Activated CD8-positive, alpha-beta memory T cell treated with anti-CD3 and anti-CD28 coated beads, Interleukin-2, amount 50 U/mL, for 4 hours (primary cell): Measurements from ENCODE around the gene C1QB.

Source experiments
- DNase-seq: peaks from one replicate; pipeline ENCODE4 v3.0.0-alpha.2; 2020

C1QB gene, protein sequence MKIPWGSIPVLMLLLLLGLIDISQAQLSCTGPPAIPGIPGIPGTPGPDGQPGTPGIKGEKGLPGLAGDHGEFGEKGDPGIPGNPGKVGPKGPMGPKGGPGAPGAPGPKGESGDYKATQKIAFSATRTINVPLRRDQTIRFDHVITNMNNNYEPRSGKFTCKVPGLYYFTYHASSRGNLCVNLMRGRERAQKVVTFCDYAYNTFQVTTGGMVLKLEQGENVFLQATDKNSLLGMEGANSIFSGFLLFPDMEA

DNA sequence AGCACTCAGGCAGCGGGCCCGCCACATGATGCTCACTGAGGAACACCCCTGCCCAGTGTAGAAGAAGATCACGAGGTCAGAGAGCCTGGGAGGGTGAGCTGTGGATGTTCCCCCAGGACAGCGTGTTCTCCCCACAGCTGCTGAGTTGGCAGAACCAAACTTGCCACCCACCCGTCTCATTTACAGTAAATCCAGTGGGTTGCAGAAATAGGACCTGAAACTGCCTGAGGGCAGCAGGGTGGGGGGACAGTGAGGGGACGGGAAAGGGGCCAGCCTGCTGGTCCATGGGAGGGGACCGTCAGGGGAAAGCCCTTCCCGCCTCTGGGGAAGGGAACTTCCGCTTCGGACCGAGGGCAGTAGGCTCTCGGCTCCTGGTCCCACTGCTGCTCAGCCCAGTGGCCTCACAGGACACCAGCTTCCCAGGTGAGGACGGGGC lies at the start of gene C1QB:
TSS of gene C1QB (plus strand) at position 356 of the 436 bp plus-strand sequence. CDS start 6,227 bp downstream, outside the sequence.
- no peak for DNase-seq

DNA sequence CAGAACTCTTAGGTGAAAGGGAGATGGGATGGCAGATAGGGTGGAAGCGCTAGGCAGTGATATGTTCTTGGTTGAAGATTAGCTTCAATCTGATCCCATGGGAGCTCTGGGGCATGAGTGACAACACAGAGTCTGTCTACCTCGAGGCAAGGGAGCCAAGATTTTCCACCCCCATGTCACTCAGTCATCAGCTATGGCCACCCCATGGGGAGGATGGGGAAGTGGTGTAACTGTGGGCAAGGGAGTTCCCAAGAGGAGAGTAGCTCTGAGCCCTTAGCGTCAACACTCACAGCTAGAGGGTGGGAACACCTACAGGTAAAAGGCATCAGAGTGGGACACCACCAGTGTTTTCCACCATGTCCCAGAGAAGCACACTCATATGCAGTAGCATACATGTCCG lies 46.9 kb upstream of the C1QB start:
- no peak for DNase-seq

DNA sequence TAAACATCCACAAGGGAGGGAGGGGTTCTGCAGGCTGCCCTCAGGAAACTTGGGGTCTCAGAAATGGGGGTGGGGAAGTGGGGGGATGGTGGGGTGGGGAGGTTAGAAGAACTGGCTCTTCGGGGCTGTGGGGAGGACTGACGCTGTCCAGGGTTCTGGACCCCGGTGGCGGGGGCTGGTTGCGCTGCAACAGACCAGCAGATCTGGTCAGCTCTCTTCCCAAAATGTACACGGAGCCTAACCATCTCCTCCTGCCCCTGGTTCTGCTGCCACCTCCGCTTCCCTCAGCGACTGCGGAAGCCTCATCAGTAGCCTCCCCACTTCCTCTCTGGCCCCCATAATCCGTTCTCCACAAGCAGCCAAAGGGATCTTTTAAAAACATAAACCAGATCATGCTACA lies 45.9 kb upstream of the C1QB start:
- DNase-seq = no peak

DNA sequence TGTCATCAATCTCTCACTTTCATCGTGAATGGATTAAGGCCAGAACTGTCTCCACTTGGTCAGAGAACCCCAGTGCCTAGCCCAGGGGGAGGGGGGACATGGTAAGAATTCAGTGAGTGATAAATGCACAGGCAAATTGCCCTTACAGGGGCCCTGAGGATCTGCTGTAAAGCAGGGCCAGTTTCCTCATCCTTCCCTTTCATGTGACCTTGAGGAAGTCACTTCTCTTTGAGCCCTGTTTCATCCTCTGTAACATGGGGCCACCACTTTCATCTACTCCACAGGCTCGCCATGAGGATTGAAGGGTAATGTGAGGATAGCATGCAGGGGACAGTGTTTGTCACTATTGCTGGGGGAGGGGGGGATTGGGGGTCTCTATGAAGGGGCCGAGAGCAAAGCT lies 44.7 kb upstream of the C1QB start:
- no peak for DNase-seq

DNA sequence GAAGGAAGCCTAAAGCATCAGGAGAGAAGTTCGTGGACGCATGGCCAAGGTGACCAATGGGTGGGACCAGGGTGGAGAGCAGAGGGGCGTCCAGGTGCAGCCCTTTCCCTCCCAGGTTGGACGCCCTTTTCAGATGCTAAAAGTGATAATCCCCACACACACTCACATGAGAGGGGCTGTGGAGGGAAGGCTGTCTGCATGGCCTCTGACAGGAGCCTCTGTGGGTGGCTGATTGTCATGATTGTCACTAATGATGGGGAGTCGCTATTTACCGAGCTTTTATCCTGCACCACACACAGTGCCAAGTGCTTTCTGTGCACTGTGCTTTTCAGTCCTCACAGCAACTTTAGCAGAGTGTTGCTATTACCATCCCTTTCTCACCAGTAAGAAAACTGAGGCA lies 43.7 kb upstream of the C1QB start:
- no peak for DNase-seq

DNA sequence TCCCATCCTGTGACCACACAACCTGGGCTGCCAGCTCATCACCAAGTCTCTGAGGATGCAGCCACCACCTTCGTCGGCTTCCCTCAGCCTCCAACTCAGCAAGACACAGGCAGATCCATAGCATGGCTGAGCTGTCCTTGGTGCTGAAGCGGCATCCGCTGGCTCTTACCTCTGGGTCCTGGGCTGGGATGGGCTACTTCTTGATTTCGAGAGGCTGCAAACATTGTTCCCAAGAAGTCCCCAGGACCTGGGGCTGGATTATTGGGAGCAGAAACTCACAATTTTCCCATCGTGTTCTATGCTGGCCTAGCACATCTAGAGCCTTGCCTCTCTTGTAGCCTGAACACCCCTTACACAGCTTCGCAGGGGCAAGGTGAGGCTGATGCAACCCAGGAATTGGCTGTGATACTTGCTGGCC lies 41.5 kb upstream of the C1QB start:
- no peak for DNase-seq

DNA sequence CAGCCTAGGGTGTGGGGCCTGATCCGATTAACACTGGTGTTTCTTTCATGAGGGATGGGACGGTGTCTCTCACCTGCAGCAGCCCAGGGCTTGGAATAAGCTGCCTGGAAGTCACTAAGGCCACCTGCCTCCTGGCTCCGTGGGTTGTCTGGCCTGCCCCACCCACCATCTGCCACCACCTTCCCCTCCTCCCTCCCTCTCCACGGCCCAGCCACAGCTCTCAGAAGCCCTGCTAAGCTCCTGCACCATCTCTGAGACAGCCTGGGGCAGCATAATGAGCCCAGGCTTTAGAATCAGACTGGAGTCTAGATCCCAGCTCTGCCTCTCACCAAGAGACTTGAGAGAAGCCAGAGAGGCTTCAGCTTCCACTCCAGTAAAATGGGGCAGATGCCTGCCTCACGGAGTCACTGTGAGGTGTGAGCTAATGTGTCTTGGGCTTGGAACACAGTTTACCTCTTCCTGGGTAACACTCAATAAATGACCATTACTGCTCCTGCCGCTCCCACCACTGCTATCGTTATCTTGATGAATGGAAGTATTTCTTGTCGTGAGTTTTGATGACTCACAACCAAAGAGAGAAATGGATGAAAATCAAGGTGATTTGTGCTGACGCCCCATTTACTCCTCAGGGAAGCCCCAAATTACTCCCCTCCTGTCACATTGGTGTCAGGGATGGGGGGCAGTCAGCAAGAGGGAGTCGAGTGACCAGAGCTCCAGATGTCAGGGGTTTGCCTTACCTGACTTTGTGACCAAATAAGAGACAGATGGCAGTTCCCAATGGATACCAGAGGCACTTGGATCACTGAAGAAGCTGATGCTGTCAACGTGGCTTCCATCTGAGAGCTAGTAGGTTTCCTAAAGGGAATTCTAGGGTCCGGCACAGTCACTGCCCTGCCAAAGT lies 40.1 kb upstream of the C1QB start:
- DNase-seq = no peak

DNA sequence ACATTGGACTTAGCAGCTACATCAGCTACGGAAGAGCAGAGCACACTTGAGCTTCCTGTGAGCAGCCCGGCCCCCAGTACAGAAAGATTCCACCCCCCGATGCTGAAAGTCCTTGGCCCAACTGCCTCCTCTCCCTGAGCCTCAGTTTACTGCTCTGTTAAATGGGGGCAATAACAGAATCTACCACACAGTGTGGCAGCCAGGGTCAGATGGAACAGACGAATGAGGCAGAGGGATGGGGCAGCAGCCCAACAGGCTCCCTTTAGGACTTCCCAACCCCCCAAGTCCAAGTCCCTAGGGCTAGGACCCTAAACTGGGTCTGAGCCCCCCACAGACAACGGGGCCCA lies 39.5 kb upstream of the C1QB start:
- no peak for DNase-seq

DNA sequence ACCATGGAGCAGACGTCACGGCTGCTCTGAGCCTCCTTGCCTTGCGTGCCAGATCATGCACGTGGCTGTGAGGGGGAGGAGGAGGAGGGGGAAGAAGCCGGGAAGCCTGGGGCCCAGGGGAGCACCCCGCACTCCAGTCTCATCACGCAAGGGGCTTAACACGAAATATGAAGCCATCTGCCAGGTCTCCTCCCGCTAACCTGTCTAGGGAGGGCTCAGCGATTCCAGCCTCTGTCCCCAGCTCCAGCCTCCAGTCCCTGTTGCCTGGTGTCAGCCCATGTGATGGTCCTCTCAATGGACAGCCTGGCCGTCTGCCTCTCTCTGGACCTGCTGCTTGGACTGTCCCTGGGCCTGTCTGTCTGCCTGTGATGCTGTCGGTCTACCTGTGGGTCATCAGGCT lies 39.1 kb upstream of the C1QB start:
- no peak for DNase-seq

DNA sequence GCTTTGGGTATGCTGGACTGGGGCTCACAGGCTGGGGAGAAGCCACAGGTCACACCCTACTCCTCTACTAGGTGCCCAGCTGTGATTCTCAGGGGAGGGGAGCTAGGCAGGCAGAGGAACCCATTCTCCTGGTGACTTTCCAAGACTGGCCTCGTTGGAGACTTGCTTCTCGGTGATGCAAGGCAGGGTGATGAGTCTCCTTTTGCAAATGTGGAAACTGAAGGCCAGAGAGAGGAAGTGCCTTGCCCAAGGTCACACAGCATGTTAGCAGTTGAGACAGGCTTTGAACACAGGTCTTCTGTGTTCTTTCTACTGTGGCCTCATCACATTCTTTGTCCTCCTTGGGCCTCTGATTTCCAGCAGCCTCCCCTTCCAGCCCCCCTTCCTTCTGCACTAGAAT lies 37.1 kb upstream of the C1QB start:
- DNase-seq = no peak

DNA sequence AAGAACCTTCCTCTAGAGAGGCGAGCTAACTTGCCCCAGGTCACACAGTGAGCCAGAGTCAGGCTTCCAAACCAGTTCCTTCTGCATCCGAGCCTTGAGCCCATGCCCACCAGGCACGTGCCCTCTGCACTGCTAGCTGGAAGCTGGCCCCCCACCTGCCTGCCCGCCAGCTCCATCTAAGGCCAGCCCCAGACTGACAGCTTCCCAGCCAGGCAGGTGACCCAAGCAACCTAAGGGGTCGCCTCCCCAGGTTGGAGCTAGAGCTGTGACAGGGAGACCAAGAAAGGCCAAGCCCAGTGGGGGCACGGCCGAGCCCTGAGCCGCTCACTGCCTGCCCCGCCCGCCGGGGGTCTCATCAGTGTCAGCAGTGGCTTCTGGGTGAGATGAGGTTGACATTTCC lies 36.5 kb upstream of the C1QB start:
- DNase-seq = no peak

DNA sequence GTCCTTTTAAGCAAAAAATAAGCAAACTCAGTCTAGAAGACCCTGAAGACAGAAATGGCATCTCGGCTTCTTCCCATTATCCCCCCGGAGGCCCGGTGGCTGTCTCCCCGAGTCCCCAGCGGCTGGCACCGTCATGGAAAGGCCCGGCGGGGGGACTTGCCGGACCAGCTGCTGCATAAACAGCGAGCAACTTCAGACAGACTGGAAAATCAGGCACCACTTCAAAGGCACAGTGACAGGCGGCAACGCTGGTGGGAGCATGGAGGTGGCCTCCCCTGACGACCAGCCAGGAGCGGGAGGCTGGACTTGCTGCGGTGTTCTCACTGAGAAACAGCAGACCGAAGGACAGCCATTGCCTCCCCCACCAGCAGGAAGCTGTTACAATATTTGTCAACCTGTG lies 35.0 kb upstream of the C1QB start:
- DNase-seq = no peak

DNA sequence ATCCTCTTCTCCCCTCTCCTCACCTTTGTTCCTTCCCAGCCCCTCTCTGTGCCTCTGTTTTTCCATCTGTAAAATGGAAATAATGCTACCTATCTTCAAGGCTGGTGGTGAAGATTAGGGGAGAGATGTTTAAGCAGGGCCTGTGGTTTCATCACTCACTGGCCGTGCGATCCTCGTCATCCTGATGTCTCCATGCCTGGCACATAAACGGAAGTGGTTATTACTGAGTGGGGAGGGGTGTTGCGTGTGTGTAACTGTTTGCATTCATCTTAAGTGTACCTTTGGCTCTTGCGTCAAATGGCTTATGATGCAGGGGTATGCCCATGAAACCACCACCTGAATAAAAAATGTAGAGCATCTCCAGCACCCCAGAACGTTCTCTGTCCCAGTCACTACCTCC lies 33.8 kb upstream of the C1QB start:
- DNase-seq = no peak

DNA sequence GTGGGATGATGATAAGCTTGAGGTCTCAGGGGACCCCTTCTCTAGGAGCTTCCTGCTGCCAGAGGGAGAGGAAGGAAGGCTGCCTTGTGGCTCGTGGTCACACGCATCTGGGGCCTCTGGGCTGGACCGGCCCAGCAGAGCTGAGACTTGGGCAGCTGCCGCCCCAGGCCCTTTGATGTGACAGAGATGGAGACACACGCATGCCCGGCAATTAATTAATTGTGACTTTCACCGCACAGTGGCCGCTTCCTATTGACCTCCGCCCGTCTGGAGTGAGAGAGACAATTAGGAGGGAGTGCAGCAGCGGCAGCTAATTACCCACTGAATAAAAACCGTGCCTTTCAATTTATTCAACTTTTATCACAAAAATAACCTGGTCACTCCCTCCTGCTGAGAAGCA lies 33.2 kb upstream of the C1QB start:
- no peak for DNase-seq

DNA sequence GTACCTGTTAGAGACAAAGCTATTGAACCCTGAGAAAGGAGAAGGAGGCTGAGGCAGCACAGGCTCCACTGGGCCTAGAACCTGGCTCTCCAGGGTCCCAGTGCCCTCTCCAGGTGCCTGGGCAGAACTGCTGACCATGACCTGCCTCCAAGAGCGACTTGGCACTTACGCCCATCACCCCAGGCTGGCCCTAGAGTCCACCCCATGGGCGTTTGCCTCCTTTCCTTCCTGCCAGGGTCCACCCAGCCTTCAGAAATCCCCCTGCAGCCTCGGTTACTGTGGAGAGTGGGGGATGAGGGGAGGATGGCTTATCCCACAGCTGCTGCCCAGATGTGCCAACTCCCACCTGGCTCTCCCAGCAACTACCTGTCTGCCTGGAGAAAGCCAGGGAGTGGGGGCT lies 31.3 kb upstream of the C1QB start:
- no peak for DNase-seq

DNA sequence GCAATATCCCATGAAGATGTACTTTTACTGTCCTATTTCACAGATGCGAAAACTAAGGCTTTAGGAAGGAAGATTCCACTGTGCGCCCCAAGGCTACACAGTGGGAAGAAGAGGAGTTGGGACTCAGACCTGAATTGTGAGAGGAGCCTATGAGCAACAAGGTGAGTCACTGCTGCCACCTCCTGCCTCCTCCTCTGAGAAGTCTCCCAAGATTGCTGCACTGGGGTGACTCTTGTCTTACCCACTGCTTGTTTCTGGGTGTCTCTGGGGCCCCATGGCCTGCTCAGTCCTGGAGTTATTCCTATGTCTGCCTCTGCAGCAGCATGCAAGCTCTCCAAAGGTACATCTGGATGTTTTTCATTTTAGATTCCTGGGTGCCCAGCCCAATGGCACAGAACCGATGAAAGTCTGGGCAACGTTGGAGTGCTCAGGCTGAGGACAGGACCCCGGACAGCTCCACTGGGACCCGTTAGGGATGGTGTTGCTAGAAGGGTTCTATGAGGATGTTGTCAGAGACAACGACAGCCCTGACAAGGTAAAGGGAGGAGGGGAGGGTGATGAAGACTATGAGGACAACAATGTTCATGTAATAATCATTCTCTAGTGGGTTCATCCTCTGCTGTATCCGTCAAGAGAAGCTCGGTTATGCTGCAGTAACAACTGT lies 27.6 kb upstream of the C1QB start:
- DNase-seq = no peak

DNA sequence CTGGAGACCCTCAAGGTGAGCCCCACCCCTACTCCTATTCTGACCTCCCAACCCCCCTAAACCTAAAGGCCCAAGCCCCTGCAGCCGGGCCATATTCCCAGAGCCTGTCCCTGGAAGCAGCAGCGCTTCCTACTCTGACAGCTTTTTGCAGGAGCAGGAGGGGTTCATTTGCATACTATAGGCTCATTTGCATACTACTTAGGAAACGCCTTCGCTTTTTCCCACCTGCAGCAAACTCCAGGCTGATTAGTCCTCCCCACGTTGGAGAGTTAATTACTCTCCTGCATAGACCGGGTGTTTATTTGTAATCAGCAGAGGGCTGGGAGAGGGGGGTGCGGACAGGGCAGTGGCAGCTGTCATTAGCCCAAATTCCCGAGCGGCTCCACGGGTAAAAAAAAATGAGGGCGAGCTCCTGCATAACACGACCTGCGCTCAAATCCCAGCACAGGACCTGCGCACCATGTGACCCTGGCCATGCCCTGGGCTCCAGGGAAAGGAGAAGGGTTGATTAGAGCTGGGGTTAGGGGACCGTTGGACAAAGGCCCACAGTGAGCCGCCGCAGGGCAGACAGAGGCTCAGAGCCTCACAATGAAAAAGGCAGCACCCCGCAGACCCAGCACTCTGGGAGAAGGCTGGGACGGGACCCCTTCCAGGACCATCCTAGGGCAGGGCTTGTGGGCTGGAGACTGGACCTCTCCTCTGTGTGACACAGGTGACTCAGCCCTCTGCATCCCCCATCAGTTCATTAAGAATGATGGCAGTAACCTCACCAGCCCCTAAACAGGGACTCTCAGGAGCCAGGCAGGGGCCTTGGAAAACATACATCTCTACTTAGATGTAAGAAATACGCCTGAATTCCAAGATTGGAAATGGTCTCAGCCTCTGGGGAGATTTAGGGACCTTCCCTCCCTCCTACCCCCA lies 26.5 kb upstream of the C1QB start:
- no peak for DNase-seq

DNA sequence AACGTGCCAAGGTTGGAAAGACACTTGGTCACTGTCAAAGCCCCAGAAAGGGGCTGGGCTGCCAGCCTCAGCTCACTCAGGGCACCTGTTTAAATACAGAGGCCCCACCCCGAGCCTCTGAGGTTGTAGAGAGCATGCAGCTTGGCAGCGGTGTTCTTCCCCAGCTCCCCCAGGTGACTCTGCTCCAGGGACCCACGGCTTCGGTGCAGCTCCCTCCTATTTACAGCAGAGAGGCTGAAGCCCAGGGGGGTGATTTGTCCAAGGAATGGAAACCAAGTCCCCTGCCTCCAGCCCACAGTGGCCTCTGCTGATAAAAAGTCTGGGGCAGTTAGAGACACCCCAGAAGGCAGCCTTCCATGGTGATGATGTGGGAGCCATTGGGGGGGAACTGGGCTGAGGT lies 25.7 kb upstream of the C1QB start:
- DNase-seq = no peak

DNA sequence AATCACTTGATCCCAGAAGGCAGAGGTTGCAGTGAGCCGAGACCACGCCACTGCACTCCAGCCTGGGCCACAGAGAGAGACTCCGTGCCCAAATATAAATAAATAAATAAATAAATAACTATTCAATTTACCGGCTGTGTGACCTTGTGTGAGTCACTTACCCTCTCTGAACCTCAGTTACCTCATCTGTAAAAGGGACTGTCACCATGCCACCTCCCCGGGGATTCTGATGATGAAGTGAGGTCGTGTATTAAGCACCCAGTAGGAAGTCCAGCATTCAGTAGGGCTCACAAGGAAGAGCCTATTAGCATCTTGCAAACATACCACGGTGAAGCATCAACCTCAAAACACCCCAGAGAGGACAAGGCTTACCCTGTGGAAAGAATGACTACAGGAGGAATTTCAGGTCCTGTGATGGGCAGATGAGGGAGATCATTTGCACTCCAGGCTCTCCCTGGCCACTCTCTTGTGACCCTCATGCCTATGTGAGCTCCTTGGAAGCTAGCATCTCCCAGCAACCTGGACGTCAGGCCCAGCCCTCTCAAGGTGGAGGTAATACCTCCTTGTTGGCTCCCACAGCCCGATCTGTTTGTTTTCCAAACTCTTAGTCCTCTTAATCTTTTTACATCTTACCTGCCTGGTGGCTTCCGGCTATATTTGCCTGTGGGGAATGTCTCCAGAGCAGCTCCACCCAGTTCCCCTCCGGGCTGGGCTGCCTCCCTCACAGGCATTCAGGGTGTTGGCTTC lies 24.2 kb upstream of the C1QB start:
- DNase-seq = no peak

DNA sequence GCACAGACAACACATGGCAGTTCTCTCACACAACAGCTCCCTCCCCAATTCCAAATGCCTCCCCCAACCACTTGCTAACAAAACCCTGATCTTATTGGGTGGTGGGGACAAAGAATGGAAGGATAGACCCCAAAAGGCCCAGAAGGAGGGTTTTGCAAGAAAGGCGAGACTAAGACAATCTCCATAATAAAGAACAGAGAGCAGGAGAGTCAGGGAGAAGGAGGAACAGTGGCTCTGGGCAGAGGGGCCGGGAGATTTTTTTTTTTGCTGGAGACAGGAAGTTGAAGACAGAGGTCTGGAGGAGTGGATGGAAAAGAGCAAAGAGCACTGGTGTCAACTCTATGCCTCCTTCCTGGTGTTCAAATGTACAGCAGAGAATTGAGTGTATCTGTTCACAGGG lies 23.1 kb upstream of the C1QB start:
- no peak for DNase-seq

DNA sequence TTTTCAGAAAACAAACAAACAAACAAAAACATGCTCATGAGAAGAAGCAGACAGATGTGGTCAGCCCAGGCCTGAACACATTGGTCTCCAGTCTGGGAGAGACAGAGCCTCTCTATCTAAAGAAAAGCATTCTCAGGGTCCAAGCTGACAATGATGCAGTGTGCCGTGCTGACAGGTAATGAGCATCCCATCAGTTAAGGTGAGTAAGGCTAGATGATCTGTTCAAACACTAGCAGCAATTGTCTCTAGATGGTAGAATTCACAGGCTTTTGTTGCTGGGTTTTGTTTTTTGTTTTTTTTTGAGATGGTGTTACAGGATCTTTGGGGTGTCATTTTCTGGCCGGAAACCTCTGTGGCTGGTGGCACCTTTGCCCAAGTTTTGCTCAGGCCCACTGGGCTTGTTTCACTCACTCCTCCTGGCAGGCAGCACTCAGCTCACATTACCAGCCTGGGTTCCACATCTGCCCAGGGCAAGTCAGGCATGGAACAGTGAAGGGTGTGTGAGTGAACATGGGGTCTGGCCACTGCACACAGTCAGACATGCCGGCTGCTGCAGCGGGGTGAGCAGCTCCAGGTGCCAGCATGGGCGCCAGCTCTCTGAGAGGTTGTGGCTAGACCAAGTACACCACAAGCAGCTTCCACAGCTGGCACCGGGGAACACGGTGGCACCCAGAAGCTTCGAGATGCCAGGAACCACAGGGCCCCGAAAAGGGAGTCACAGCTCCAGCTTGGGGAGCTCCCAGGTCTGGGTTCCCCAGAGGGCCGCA lies 19.2 kb upstream of the C1QB start:
- DNase-seq = no peak
